SH-SY5Y (cell line): Measurements from ENCODE around the gene CSTF3.

ENCODE experiments used
- GATA2 ChIP-seq: IDR thresholded peaks from 2 replicates; pipeline ENCODE4 v1.6.1; 2011; ENCODE audit warnings: mild to moderate bottlenecking, low read depth, low read length
- GATA3 ChIP-seq: IDR thresholded peaks from 2 replicates; pipeline ENCODE4 v1.6.1; 2011; ENCODE audit warnings: low read depth, mild to moderate bottlenecking, low read length, moderate library complexity

The CSTF3 gene

GRCh38 chr11:33040033-33040861 is 121.0 kb downstream of the CSTF3 start:
- no peak for TF ChIP-seq GATA2
- no peak for TF ChIP-seq GATA3

- TF ChIP-seq GATA3 (no peak), GATA2 (peak; percentile 9; the same call in 1 of the 2 replicates)
These were observed 121.8 kb downstream of the CSTF3 start, which contains the start of gene TCP11L1 for GRCh38 chr11:33039274-33040032. Gene TCP11L1 (plus strand): TSS chr11:33039572. CDS start chr11:33043774, 4,202 bp downstream.

- TF ChIP-seq GATA2, result no peak
- no peak for TF ChIP-seq GATA3
These were observed 126.3 kb downstream of the CSTF3 start for GRCh38 chr11:33035011-33035410.
